PC-3 (cell line): ENCODE results near the gene ABCA7. TPM values are rescaled to one million over a fixed set of nuclear protein-coding genes. Genes with fewer than 3 reads are reported as not detected.
A peak's percentile ranks its signal among the peaks of the same experiment; 100 is the strongest.

Experiments
- ATAC-seq: fragments of 200-7000 bp; cut with Tn5 transposase; 2 replicates; pipeline ENCODE4 v1.9.1; 2020; ENCODE audit warnings: mild to moderate bottlenecking, moderate library complexity
- BruUV-seq: library from RNA; stranded (reverse); fragments of 400-500 nt; replicated peaks from 2 replicates; lab custom pipeline; 2021; lab: Mats Ljungman, UMichigan
- CTCF ChIA-PET: fragments of 300-600 bp; sonication (Branson Sonifier 250); formaldehyde crosslinking; loops from one replicate; lab custom pipeline; 2022; ENCODE audit warnings: antibody characterized with exemption; lab: Charles Lee
- POLR2A ChIA-PET: fragments of 300-600 bp; sonication (Branson Sonifier 250); formaldehyde crosslinking; loops from one replicate; lab custom pipeline; 2022; ENCODE audit warnings: antibody characterized with exemption; ENCODE audit not compliant: unreplicated experiment; lab: Charles Lee
- DNase-seq: peaks from one replicate; pipeline ENCODE4 v3.0.0-alpha.2; 2015
- H2AFZ ChIP-seq: fragments of 300-600 bp; sonication (generic); 2 replicates; pipeline ENCODE4 v1.6.0; 2016; ENCODE audit warnings: antibody characterized with exemption, low read length
- H3F3A ChIP-seq: fragments of 300-600 bp; sonication (generic); one replicate; pipeline ENCODE4 v1.6.0; 2017; ENCODE audit warnings: antibody characterized with exemption, low read length, control low read depth, mild to moderate bottlenecking; ENCODE audit not compliant: unreplicated experiment
- H3K27ac ChIP-seq: fragments of 300-600 bp; sonication (generic); 2 replicates; pipeline ENCODE4 v1.5.1; 2016; ENCODE audit warnings: mild to moderate bottlenecking, low read length
- H3K27me3 ChIP-seq: fragments of 300-600 bp; sonication (generic); 2 replicates; pipeline ENCODE4 v1.6.1; 2016; ENCODE audit warnings: low read length, mixed read lengths
- H3K36me3 ChIP-seq: fragments of 300-600 bp; sonication (generic); 2 replicates; pipeline ENCODE4 v1.6.1; 2016; ENCODE audit warnings: low read depth, mixed run types, low read length, mixed read lengths
- H3K4me1 ChIP-seq: fragments of 300-600 bp; sonication (generic); 2 replicates; pipeline ENCODE4 v1.5.1; 2016; ENCODE audit warnings: low read length; ENCODE audit not compliant: insufficient read depth
- H3K4me2 ChIP-seq: fragments of 300-600 bp; sonication (generic); 2 replicates; pipeline ENCODE4 v1.6.0; 2016; ENCODE audit warnings: low read length
- H3K4me3 ChIP-seq: fragments of 300-600 bp; sonication (generic); 2 replicates; pipeline ENCODE4 v1.5.1; 2016; ENCODE audit warnings: mild to moderate bottlenecking, low read length, mixed read lengths
- H3K79me2 ChIP-seq: fragments of 300-600 bp; sonication (generic); 2 replicates; pipeline ENCODE4 v1.6.1; 2017; ENCODE audit warnings: low read length, mixed read lengths
- H3K9ac ChIP-seq: fragments of 300-600 bp; sonication (generic); 2 replicates; pipeline ENCODE4 v1.6.0; 2016; ENCODE audit warnings: mild to moderate bottlenecking, low read length
- H3K9me2 ChIP-seq: fragments of 300-600 bp; sonication (generic); replicated peaks from 2 replicates; pipeline ENCODE4 v1.6.1; 2016; ENCODE audit warnings: mixed run types, low read length, mixed read lengths
- H3K9me3 ChIP-seq: fragments of 300-600 bp; sonication (generic); 2 replicates; pipeline ENCODE4 v1.6.1; 2016; ENCODE audit warnings: low read length, mixed read lengths
- H4K20me1 ChIP-seq: fragments of 300-600 bp; sonication (generic); 2 replicates; pipeline ENCODE4 v1.6.1; 2016; ENCODE audit warnings: low read length, mixed read lengths
- CTCF ChIP-seq: fragments of 300-600 bp; sonication (generic); conservative IDR thresholded peaks from 2 replicates; pipeline ENCODE4 v1.5.1; 2017; ENCODE audit warnings: antibody characterized with exemption, low read depth, mild to moderate bottlenecking, low read length
- EZH2 ChIP-seq: fragments of 300-600 bp; sonication (generic); IDR thresholded peaks from one replicate; pipeline ENCODE4 v1.6.1; 2017; ENCODE audit warnings: antibody characterized with exemption, mild to moderate bottlenecking, low read length; ENCODE audit not compliant: unreplicated experiment
- EZH2phosphoT487 ChIP-seq: fragments of 300-600 bp; sonication (generic); IDR thresholded peaks from 2 replicates; pipeline ENCODE4 v1.6.1; 2018; ENCODE audit warnings: mild to moderate bottlenecking, antibody characterized with exemption, low read length, borderline replicate concordance
- intact Hi-C: fragments of 100-400 bp; cut with micrococcal nuclease; formaldehyde crosslinking; loops from 2 replicates; pipeline ENCODE4 v1.9.0; 2023
- total RNA-seq: library from RNA; depleted of rRNA; stranded (reverse); fragments of >200 nt; gene quantifications from 2 replicates; pipeline ENCODE4 v1.2.3, GENCODE V29; 2014

The ABCA7 gene
- total RNA-seq, 1 experiment from 2014 or later = 27.3 TPM

- POLR2A ChIA-PET = no interaction called here
- H3K79me2 ChIP-seq = no peaks in the 10 kb centered on the region
- ATAC-seq (no peak), DNase-seq (no peak)
- H3K9me2 ChIP-seq = no peaks in the 10 kb centered on the region
- no peak overlapping the region for H3K9ac ChIP-seq
- H3K27me3 ChIP-seq = no peaks in the 10 kb centered on the region
- H3F3A ChIP-seq = no peaks in the 10 kb centered on the region
- H3K4me1 ChIP-seq = peaks cover 16% of the 10 kb centered on the region; the same call in 1 of the 2 replicates
- H2AFZ ChIP-seq = 0 out of 2 replicates have a peak overlapping the region, but pooled peaks have one; percentile 73
- no peaks in the 10 kb centered on the region for H3K9me3 ChIP-seq
- peak overlapping the region; percentile 95 for H3K4me2 ChIP-seq
- peak overlapping the region; percentile 77 for H3K4me3 ChIP-seq
- TF ChIP-seq EZH2phosphoT487 (no peak), EZH2 (no peak), CTCF (no peak)
- no peaks in the 10 kb centered on the region; the same call in 1 of the 2 replicates for H3K36me3 ChIP-seq
- BruUV-seq = no TSS peak
- H3K27ac ChIP-seq = no peak overlapping the region
- CTCF ChIA-PET = no interaction called here
- intact Hi-C loops = no loop called here
- H4K20me1 ChIP-seq = no peaks in the 10 kb centered on the region
These were observed 1.4 kb downstream of the ABCA7 start for GRCh38 chr19:1041272-1041834.

GRCh38 chr19:1041835-1042685, 2.2 kb downstream of the ABCA7 start:
- no peaks in the 10 kb centered on the region for H3K36me3 ChIP-seq
- H3K79me2 ChIP-seq = no peaks in the 10 kb centered on the region
- peak overlapping the region; percentile 95 for H3K4me2 ChIP-seq
- ATAC-seq = peak; percentile 18
- 0 out of 2 replicates have a peak overlapping the region, but pooled peaks have one; percentile 25 for H3K9ac ChIP-seq
- no peaks in the 10 kb centered on the region for H4K20me1 ChIP-seq
- H3K9me3 ChIP-seq = no peaks in the 10 kb centered on the region
- H3F3A ChIP-seq = no peaks in the 10 kb centered on the region
- H3K4me3 ChIP-seq = peak overlapping the region; percentile 77
- H2AFZ ChIP-seq = peak overlapping the region; percentile 73
- H3K4me1 ChIP-seq = peaks cover 16% of the 10 kb centered on the region; the same call in 1 of the 2 replicates
- intact Hi-C loops = no loop called here
- TF ChIP-seq EZH2 (no peak), EZH2phosphoT487 (no peak), CTCF (no peak)
- BruUV-seq = no TSS peak
- H3K27ac ChIP-seq = peak overlapping the region; percentile 16; the same call in 1 of the 2 replicates
- ChIA-PET CTCF (no interaction called here), POLR2A (no interaction called here)
- H3K27me3 ChIP-seq = no peaks in the 10 kb centered on the region
- H3K9me2 ChIP-seq = no peaks in the 10 kb centered on the region
- peak; percentile 70 for DNase-seq
